ENCODE results near the gene KDELR1.

The KDELR1 gene

DNA sequence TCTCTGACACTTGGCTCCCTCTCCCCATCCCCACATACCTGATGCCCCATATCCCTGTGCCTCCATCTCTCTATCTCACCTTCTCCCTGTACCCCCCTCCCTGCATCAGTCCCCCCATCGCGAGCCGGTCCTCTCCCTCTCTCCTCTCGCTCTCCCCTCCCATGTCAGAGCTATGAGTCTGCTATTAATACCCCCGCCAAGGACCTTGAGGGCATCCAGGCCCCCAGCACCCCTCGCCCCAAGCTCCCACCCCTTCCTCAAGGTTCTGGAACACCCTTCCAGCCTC, 3.8 kb upstream of the KDELR1 start:
- peaks cover 9% of the 10 kb centered on the region; the same call in 1 of the 2 replicates for H3K36me3 ChIP-seq (ENCODE audit: control insufficient read depth, low read length)
- TF ChIP-seq, protein P1, sequence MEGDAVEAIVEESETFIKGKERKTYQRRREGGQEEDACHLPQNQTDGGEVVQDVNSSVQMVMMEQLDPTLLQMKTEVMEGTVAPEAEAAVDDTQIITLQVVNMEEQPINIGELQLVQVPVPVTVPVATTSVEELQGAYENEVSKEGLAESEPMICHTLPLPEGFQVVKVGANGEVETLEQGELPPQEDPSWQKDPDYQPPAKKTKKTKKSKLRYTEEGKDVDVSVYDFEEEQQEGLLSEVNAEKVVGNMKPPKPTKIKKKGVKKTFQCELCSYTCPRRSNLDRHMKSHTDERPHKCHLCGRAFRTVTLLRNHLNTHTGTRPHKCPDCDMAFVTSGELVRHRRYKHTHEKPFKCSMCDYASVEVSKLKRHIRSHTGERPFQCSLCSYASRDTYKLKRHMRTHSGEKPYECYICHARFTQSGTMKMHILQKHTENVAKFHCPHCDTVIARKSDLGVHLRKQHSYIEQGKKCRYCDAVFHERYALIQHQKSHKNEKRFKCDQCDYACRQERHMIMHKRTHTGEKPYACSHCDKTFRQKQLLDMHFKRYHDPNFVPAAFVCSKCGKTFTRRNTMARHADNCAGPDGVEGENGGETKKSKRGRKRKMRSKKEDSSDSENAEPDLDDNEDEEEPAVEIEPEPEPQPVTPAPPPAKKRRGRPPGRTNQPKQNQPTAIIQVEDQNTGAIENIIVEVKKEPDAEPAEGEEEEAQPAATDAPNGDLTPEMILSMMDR (IDR thresholded peaks at IDR 0.05; ENCODE audit: low read depth, low read length, poor library complexity, severe bottlenecking): no peak
- TF ChIP-seq EZH2phosphoT487 (IDR thresholded peaks at IDR 0.05; ENCODE audit: borderline replicate concordance, low read length): no peak
- H3F3A ChIP-seq (ENCODE audit: control insufficient read depth, insufficient read depth): 0 out of 2 replicates have a peak, but pooled peaks cover 4% of the 10 kb centered on the region
- H3K4me3 ChIP-seq (ENCODE audit: low read length): no peak overlapping the region
- peaks cover 3% of the 10 kb centered on the region; the same call in 1 of the 2 replicates for H4K20me1 ChIP-seq (ENCODE audit: control insufficient read depth, insufficient read depth, low read depth, low read length)
- H3K4me2 ChIP-seq (ENCODE audit: low read length): no peak overlapping the region
- no peaks in the 10 kb centered on the region for H3K9me3 ChIP-seq (ENCODE audit: control insufficient read depth, insufficient read depth, low read length)
- no peak overlapping the region for H3K27ac ChIP-seq (ENCODE audit: low read depth, low read length)
- peaks cover 59% of the 10 kb centered on the region for H3K27me3 ChIP-seq (ENCODE audit: control insufficient read depth, low read length)
- H3K4me1 ChIP-seq (ENCODE audit: control insufficient read depth, low read length): peaks cover 37% of the 10 kb centered on the region
- no peaks in the 10 kb centered on the region for H3K9me2 ChIP-seq (replicated peaks; ENCODE audit: control insufficient read depth, low read length)
- H3K79me2 ChIP-seq (ENCODE audit: control insufficient read depth, low read length): peaks cover 12% of the 10 kb centered on the region

DNA sequence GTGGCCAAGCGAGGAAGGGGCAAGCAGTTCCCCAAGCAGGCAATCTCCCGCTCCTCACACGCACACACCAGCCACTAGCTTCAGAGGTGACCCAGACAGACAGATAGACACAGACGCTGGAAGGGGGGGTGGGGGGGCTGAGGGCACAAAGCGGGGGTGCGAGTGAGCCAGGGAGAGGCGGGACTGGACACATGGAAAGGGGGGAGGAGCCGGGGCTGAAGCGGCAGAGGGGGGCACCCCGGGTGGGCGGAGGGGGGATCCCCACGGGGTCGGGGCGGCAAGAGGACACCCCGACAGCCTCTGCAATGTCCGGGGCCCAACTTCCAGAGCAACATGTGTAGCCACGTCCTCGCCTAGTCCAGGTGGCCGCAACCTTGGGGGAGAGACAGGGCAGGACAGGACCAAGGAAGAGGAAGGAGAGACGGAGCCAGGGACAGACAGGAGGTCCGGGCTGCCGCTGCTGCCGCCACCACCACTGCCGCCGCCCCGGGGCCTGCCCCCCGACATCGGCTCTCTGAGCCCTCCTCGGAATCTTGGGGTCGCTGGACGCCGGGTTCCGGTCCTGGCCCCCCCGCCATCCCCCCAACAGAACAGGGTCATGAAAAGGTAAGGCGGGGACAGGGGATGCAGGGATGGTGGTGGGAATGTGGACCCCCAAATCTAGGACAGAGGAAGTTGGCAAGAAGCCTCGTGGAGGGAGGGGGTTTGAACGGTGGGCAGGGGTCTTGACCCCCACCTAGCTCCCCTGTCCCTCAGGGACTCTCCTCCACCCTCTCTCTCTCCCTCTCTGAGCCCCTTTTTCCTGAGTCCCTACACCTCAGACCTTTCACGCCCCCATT, 3.2 kb upstream of the KDELR1 start:
- peak; percentile 97 for TF ChIP-seq EZH2phosphoT487 (IDR thresholded peaks at IDR 0.05; ENCODE audit: borderline replicate concordance, low read length)
- TF ChIP-seq, protein P1 (IDR thresholded peaks at IDR 0.05; ENCODE audit: low read depth, low read length, poor library complexity, severe bottlenecking): no peak
- Histone ChIP-seq H3F3A (ENCODE audit: control insufficient read depth, insufficient read depth) (0 out of 2 replicates have a peak, but pooled peaks cover 4% of the 10 kb centered on the region), H3K9me3 (ENCODE audit: control insufficient read depth, insufficient read depth, low read length) (no peaks in the 10 kb centered on the region), H3K4me1 (ENCODE audit: control insufficient read depth, low read length) (peaks cover 33% of the 10 kb centered on the region), H3K9me2 (replicated peaks; ENCODE audit: control insufficient read depth, low read length) (no peaks in the 10 kb centered on the region), H3K79me2 (ENCODE audit: control insufficient read depth, low read length) (peaks cover 18% of the 10 kb centered on the region), H3K27me3 (ENCODE audit: control insufficient read depth, low read length) (peaks cover 59% of the 10 kb centered on the region), H3K36me3 (ENCODE audit: control insufficient read depth, low read length) (peaks cover 9% of the 10 kb centered on the region), H3K4me3 (ENCODE audit: low read length) (no peak overlapping the region), H4K20me1 (ENCODE audit: control insufficient read depth, insufficient read depth, low read depth, low read length) (peaks cover 3% of the 10 kb centered on the region; the same call in 1 of the 2 replicates), H3K27ac (ENCODE audit: low read depth, low read length) (no peak overlapping the region), H3K4me2 (ENCODE audit: low read length) (peak overlapping the region; percentile 39)

DNA sequence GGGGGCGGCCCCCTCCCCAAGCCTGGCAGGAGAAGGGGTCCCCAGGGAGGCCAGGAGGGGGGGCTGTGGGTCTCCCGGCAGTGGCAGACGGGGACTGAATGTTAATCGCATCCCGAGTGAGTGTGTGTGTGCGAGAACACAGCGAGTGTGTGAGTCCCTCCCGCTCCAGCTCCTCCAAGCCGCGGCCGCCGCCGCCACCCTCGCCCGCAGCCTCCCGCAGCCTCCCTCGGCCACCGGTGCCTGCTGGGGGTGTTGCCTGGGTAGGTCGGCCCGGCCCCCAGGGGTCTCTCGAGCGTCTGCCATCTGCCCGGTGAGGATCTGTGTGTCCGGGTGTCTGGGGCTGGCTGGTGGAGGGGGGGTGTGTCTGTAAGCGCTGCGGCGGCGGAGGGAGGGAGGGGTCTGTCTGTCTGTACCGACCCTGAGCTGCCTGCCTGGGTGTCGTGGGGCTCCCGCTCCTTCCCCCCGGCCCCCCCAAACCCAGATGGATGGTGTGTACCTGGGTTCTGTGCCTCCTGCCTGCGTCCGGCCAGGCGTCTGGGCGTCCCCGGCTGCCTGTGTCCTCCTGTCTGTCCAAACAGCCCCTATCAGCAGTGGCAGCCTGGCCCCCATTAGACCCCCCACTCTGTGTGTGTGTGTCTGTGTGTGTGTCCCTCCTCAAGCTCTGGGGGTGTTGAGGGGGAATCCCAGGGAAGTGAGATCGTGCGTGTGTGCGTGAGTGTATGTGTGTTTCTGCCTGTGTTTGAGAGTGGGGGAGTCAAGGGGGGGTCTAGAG, 2.4 kb upstream of the KDELR1 start, which contains the start of gene GRIN2D:
Gene GRIN2D (plus strand): TSS at position 110 of the 772 bp plus-strand sequence. CDS start 4,725 bp downstream, outside the sequence.
- no peak within 1 kb of the TSS for H3K4me3 ChIP-seq (ENCODE audit: low read length)
- H3F3A ChIP-seq (ENCODE audit: control insufficient read depth, insufficient read depth): no peaks in the 10 kb centered on the region
- peak; percentile 93; the same call in 1 of the 2 replicates for TF ChIP-seq EZH2phosphoT487 (IDR thresholded peaks at IDR 0.05; ENCODE audit: borderline replicate concordance, low read length)
- TF ChIP-seq, protein P1 (IDR thresholded peaks at IDR 0.05; ENCODE audit: low read depth, low read length, poor library complexity, severe bottlenecking): peak; percentile 15
- H3K4me1 ChIP-seq (ENCODE audit: control insufficient read depth, low read length): peaks cover 28% of the 10 kb centered on the region
- H3K4me2 ChIP-seq (ENCODE audit: low read length): peak within 1 kb of the TSS; percentile 39
- peaks cover 59% of the 10 kb centered on the region for H3K27me3 ChIP-seq (ENCODE audit: control insufficient read depth, low read length)
- H3K36me3 ChIP-seq (ENCODE audit: control insufficient read depth, low read length): peaks cover 17% of the 10 kb centered on the region
- H3K27ac ChIP-seq (ENCODE audit: low read depth, low read length): no peak within 1 kb of the TSS
- H3K9me2 ChIP-seq (replicated peaks; ENCODE audit: control insufficient read depth, low read length): no peaks in the 10 kb centered on the region
- peaks cover 3% of the 10 kb centered on the region; the same call in 1 of the 2 replicates for H4K20me1 ChIP-seq (ENCODE audit: control insufficient read depth, insufficient read depth, low read depth, low read length)
- no peaks in the 10 kb centered on the region for H3K9me3 ChIP-seq (ENCODE audit: control insufficient read depth, insufficient read depth, low read length)
- peaks cover 23% of the 10 kb centered on the region for H3K79me2 ChIP-seq (ENCODE audit: control insufficient read depth, low read length)

All from DOHH2 (cell line).